ENCODE results near the gene FAM241A.

DNA sequence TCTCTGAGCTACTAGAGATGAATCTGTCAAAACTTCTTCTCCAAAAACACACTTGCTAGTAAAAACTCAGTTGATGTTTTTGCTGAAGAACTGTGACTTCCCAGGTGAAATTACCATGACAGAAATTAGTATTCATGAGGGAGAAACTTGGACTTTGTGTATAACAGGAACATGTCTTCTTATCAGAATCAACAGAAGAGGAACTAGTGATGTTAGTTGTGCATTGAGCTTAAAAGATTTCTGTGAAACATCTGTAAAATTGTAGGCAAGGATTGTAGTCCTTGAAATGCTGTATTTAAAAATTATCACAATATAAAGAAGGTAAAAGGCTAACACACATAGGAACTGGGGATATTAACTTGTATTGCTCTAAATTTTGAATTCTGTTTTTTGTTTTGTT, 11.3 kb downstream of the FAM241A start:
- TF ChIP-seq, protein P1, sequence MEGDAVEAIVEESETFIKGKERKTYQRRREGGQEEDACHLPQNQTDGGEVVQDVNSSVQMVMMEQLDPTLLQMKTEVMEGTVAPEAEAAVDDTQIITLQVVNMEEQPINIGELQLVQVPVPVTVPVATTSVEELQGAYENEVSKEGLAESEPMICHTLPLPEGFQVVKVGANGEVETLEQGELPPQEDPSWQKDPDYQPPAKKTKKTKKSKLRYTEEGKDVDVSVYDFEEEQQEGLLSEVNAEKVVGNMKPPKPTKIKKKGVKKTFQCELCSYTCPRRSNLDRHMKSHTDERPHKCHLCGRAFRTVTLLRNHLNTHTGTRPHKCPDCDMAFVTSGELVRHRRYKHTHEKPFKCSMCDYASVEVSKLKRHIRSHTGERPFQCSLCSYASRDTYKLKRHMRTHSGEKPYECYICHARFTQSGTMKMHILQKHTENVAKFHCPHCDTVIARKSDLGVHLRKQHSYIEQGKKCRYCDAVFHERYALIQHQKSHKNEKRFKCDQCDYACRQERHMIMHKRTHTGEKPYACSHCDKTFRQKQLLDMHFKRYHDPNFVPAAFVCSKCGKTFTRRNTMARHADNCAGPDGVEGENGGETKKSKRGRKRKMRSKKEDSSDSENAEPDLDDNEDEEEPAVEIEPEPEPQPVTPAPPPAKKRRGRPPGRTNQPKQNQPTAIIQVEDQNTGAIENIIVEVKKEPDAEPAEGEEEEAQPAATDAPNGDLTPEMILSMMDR (conservative IDR thresholded peaks at IDR 0.05; ENCODE audit: low read depth, low read length): no peak
- TF ChIP-seq EZH2phosphoT487 (IDR thresholded peaks at IDR 0.05; ENCODE audit: borderline replicate concordance, low read length) (no peak), EZH2 (IDR thresholded peaks at IDR 0.05; ENCODE audit: low read length, unreplicated experiment) (no peak)
